Measurements from ENCODE around the gene CENATAC.
"Not testable (repeated sequence)": the region's sequence is repeated elsewhere in the genome, so short reads cannot be mapped to it uniquely, and the experiment has no call there.

CENATAC gene

DNA sequence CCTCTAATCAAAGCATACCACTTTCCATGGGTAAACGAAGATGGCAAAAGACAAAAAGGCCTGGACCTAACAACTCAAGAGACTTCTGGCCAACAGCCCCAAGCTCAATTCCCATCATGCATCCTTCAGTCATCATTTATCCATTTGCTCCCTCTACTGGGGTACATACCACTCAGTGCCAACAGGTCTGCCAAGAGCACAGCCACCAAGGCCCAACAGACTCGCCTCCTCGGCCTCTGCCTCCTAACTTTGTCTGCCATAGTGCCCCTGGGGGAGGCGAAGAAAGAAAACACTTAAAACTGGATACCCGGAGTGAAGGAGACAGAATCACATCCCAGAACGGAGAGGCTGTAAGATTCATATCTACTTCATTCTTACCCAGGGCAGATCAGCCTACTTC is 58.0 kb downstream of the CENATAC start:
- no peaks in the 10 kb centered on the region for H3K9me3 ChIP-seq
- TF ChIP-seq, protein P1, sequence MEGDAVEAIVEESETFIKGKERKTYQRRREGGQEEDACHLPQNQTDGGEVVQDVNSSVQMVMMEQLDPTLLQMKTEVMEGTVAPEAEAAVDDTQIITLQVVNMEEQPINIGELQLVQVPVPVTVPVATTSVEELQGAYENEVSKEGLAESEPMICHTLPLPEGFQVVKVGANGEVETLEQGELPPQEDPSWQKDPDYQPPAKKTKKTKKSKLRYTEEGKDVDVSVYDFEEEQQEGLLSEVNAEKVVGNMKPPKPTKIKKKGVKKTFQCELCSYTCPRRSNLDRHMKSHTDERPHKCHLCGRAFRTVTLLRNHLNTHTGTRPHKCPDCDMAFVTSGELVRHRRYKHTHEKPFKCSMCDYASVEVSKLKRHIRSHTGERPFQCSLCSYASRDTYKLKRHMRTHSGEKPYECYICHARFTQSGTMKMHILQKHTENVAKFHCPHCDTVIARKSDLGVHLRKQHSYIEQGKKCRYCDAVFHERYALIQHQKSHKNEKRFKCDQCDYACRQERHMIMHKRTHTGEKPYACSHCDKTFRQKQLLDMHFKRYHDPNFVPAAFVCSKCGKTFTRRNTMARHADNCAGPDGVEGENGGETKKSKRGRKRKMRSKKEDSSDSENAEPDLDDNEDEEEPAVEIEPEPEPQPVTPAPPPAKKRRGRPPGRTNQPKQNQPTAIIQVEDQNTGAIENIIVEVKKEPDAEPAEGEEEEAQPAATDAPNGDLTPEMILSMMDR (IDR thresholded peaks at IDR 0.05; ENCODE audit: low read depth, low read length): peak; percentile 36

GRCh38 chr11:119056421-119056999 is 58.6 kb downstream of the CENATAC start:
- peaks cover 37% of the 10 kb centered on the region for H3K36me3 ChIP-seq
- no peaks in the 10 kb centered on the region for H3K27me3 ChIP-seq
- peaks cover 4% of the 10 kb centered on the region; the same call in 1 of the 2 replicates for H3K4me1 ChIP-seq
- TF ChIP-seq, protein P1 (IDR thresholded peaks at IDR 0.05; ENCODE audit: low read depth, low read length): no peak
- no peaks in the 10 kb centered on the region for H3K9me3 ChIP-seq
- peak overlapping the region; percentile 79 for H3K4me3 ChIP-seq (ENCODE audit: low read depth, low read length)
- peak; percentile 47 for DNase-seq

More for the DNA sequence above, 58.0 kb downstream of the CENATAC start:
- H3K36me3 ChIP-seq: peaks cover 42% of the 10 kb centered on the region
- no peaks in the 10 kb centered on the region for H3K27me3 ChIP-seq
- DNase-seq: peak; percentile 36
- peaks cover 4% of the 10 kb centered on the region; the same call in 1 of the 2 replicates for H3K4me1 ChIP-seq
- peak overlapping the region; percentile 79 for H3K4me3 ChIP-seq (ENCODE audit: low read depth, low read length)

- Histone ChIP-seq H3K36me3 (peaks cover 31% of the 10 kb centered on the region), H3K9me3 (no peaks in the 10 kb centered on the region), H3K4me3 (ENCODE audit: low read depth, low read length) (peak within 1 kb of the TSS; percentile 94), H3K4me1 (peaks cover 4% of the 10 kb centered on the region; the same call in 1 of the 2 replicates), H3K27me3 (no peaks in the 10 kb centered on the region)
- TF ChIP-seq, protein P1 (IDR thresholded peaks at IDR 0.05; ENCODE audit: low read depth, low read length): peak; percentile 18
- peak; percentile 100 for DNase-seq
Observed at GRCh38 chr11:119057000-119057769, 59.2 kb downstream of the CENATAC start, which contains the start of gene HYOU1. HYOU1 (minus strand) TSS chr11:119057205; CDS start chr11:119056160, 1,045 bp downstream.

DNA sequence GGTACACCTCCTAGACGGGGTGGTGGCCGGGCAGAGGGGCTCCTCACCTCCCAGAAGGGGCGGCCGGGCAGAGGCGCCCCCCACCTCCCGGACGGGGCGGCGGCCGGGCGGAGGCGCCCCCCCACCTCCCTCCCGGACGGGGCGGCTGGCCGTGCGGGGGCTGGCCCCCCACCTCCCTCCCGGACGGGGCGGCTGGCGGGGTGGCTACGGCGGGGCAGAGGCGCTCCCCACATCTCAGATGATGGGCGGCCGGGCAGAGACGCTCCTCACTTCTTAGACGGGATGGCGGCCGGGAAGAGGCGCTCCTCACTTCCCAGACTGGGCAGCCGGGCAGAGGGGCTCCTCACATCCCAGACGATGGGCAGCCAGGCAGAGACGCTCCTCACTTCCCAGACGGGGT is 61.2 kb downstream of the CENATAC start:
- not testable (repeated sequence) for H3K4me1 ChIP-seq

DNA sequence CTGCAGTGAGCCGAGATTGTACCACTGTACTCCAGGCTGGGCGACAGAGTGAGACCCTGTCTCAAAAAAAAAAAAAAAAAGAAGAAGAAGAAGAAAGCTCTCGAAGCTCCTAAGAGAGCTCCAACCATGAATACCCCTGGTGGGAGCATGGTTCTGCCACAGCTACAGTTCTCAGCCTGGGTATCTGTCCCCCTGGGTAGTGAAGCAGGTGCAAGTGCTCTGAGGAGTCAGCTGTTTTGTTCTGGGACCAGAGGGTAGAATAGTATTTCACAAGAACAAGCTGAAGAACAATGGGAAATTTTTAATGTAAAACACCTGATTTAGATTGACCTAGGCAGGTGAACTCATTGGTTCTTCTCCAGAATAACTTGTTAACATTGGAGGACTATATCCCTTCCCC is 63.3 kb downstream of the CENATAC start:
- H3K4me1 ChIP-seq: no peaks in the 10 kb centered on the region
- H3K27me3 ChIP-seq: no peaks in the 10 kb centered on the region
- TF ChIP-seq, protein P1 (IDR thresholded peaks at IDR 0.05; ENCODE audit: low read depth, low read length): no peak
- H3K4me3 ChIP-seq (ENCODE audit: low read depth, low read length): no peak overlapping the region
- no peak for DNase-seq
- no peaks in the 10 kb centered on the region for H3K36me3 ChIP-seq
- no peaks in the 10 kb centered on the region for H3K9me3 ChIP-seq

More for the DNA sequence above, 61.2 kb downstream of the CENATAC start:
- H3K36me3 ChIP-seq: peaks cover 12% of the 10 kb centered on the region
- not testable (repeated sequence) for H3K4me3 ChIP-seq (ENCODE audit: low read depth, low read length); H3K9me3 ChIP-seq; H3K27me3 ChIP-seq; DNase-seq

DNA sequence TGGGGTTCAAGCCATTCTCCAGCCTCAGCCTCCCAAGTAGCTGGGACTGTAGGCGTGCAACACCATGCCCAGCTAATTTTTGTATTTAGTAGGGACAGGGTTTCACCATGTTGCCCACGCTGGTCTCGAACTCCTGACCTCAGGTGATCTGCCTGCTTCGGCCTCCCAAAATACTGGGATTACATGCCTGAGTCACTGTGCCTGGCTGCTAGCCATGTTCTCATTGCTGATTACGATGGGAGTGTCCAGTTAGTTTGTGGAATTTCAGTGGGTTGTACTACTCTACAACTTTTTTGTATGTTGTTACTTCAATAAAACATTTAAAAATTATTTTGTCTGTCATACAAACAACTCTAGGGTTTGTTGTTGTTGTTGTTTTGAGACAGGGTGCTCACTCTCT is 64.8 kb downstream of the CENATAC start:
- no peaks in the 10 kb centered on the region for H3K36me3 ChIP-seq
- H3K4me1 ChIP-seq: no peaks in the 10 kb centered on the region
- TF ChIP-seq, protein P1 (IDR thresholded peaks at IDR 0.05; ENCODE audit: low read depth, low read length): no peak
- no peaks in the 10 kb centered on the region for H3K9me3 ChIP-seq
- H3K4me3 ChIP-seq (ENCODE audit: low read depth, low read length): no peak overlapping the region
- H3K27me3 ChIP-seq: no peaks in the 10 kb centered on the region
- no peak for DNase-seq

Data from BE2C (cell line).